GM12874 (cell line): Measurements from ENCODE around the gene STAC2.

Experiments
- TF ChIP-seq, protein P1 (sequence below): IDR thresholded peaks from 2 replicates; pipeline ENCODE4 v1.5.1; 2011; ENCODE audit warnings: low read depth, mild to moderate bottlenecking, control low read depth, low read length, moderate library complexity; ENCODE audit not compliant: insufficient read depth

The STAC2 gene

DNA sequence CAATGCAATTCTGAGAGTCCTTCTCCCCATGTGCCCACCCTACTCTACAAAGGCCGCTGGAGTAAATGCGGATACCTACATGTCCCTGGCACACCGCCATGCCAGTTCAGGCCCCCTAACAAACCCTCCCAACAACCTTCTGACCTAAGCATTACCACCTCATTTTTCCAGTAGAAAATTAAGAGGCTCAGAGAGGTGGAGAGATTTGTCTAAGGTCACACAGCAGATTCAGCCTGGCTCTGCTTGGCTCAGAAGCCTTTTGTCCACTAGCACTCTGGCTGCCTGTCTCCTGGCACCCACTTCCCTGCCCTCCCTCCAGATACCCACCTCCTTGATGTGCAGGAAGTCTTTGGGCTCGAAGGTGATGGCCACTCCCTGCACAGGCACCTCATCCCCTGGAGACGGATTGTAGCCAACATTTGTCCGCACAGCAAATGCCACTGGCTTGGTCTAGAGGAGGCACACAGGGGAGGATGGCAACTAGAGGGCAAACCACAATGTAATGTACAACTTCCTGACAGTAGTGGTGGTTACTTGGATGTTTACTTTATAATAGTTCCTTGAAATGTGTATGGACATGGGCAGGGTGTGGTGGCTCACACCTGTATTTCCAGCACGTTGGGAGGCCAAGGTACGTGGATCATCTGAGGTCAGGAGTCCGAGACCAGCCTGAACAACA, 38.5 kb downstream of the STAC2 start:
- TF ChIP-seq, protein P1, sequence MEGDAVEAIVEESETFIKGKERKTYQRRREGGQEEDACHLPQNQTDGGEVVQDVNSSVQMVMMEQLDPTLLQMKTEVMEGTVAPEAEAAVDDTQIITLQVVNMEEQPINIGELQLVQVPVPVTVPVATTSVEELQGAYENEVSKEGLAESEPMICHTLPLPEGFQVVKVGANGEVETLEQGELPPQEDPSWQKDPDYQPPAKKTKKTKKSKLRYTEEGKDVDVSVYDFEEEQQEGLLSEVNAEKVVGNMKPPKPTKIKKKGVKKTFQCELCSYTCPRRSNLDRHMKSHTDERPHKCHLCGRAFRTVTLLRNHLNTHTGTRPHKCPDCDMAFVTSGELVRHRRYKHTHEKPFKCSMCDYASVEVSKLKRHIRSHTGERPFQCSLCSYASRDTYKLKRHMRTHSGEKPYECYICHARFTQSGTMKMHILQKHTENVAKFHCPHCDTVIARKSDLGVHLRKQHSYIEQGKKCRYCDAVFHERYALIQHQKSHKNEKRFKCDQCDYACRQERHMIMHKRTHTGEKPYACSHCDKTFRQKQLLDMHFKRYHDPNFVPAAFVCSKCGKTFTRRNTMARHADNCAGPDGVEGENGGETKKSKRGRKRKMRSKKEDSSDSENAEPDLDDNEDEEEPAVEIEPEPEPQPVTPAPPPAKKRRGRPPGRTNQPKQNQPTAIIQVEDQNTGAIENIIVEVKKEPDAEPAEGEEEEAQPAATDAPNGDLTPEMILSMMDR = no peak

DNA sequence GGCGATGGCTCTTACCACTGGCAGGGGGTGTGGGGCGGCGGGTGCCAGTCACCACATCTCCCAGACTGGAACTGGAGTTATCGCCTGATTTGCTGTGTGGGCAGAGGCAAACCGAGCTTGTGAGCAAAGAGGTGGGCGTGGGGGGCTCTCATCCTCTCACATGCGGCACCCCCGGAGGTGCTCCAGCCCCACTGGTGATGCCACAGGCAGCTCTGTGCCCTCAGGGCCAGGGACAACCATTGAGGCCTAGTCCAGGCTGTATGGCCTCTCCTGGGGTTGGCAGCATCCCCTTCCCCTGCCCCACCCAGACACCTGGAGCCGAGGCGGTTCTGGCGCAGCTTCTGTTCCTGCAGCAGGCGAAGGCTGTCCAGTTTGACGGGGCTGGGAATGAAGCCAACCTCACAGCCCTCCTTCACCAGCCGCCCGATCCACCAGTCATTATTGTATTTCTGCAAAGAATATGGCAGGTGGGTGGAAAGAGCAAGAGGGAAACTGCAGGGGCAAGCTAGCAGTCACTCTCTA, 39.2 kb downstream of the STAC2 start:
- TF ChIP-seq, protein P1 = no peak

DNA sequence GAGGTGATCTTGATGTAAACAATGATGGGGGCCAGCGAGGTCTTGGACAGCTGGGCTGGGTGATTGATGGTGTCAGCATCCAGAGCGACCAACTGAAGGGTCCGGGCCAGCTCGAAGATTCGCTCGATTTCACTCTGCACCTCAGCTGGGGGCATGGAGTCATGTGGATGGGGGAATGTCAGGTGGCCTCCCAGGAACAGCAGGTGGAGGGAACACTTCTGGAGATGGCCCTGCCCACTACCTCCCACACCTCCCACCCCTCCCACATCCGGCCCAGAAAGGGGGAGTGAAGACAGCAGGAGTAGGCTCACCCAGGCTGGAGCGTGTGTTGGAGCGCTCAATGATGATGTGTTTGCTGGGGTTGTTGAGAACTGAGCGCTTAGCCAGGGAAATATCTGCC, 42.0 kb downstream of the STAC2 start:
- TF ChIP-seq, protein P1 = no peak

DNA sequence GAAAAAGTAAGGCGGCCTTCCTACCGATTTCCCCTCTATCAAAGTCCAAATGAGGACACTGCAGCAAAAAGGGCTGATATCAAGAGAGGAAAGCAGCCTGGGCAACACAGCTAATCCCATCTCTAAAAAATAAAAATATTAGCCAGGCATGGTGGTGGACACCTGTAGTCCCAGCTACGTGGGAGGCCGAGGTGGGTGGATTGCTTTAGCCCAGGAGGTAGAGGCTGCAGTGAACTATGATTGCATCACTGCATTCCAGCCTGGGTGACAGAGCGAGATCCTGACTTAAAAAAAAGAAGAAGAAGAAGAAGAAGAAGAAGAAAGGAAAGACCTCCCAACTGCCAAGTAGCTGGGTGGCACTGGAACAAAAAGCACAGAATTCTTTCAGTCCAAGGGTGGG, 42.7 kb downstream of the STAC2 start:
- TF ChIP-seq, protein P1 = no peak

DNA sequence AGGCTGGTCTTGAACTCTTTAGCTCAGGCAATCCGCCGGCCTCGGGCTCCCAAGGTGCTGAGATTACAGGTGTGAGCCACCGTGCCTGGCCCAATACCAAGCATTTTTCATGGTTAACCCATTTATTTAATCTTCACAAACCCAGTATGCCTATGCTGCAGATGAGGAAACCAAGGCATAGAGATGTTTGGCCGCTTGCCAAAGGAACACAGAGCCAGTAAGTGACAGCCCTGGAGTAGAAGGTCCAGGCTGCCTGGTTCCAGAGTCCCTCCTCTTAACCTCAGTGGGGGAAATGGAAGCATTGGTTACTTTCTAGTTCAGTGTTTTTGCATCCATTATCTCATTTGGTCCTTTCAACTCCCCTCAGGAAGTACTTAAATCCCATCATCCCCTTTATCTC, 44.4 kb downstream of the STAC2 start:
- TF ChIP-seq, protein P1 = no peak

DNA sequence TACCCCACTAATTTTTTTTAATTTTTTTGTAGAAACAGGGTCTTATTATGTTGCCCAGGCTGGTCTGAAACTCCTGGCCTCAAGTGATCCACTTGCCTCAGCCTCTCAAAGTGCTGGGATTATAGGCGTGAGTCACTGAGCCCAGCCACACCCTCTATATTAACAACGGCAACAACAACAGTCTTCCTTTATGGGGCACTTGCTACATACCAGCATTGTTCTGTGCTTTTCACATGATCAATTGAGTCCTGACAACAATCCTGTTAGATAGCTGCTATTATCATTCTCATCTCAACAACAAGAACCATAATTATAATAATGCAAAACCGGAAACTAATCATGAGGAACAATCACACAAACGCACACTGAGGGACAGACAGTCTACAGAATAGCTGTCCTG, 47.2 kb downstream of the STAC2 start:
- TF ChIP-seq, protein P1 = no peak

DNA sequence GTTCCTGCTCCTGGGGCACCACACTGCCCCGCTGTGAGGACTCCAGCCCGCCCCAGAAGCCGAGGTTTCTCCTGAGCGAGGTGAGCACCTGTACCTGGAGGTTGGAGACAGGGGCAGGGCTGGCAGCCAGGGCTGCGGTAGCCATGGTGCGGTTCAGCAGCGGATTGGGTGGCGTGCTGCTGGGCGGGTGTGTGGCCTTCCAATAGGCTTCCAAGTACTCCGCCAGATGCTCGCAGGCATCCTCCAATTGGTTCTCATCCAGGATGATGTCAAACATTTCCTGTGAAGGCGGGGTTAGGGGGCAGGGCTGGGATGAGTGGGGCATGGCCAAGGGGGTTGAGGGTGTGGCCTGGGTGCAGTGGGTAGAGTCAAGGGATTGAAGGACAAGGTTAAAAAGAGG, 48.5 kb downstream of the STAC2 start:
- TF ChIP-seq, protein P1 = no peak
